Activated CD4-positive, alpha-beta T cell treated with anti-CD3 and anti-CD28 coated beads, Interleukin-2, amount 10 ng/mL, durations not matched to agents 24 days and 14 days (primary cell): Measurements from ENCODE around the gene IGSF8. TPM values are rescaled to one million over a fixed set of nuclear protein-coding genes. Genes with fewer than 3 reads are reported as not detected.
"Not testable (repeated sequence)": the region's sequence is repeated elsewhere in the genome, so short reads cannot be mapped to it uniquely, and the experiment has no call there.

Experiments
- DNase-seq: peaks from one replicate; pipeline ENCODE4 v3.0.0; 2022
- H3K27ac Mint-ChIP-seq: one replicate; pipeline ENCODE4 v1.8.0; 2022; ENCODE audit warnings: mild to moderate bottlenecking, mixed read lengths
- H3K27me3 Mint-ChIP-seq: one replicate; pipeline ENCODE4 v1.8.0; 2022; ENCODE audit warnings: mixed read lengths
- H3K36me3 Mint-ChIP-seq: one replicate; pipeline ENCODE4 v1.8.0; 2022; ENCODE audit warnings: low read depth, mild to moderate bottlenecking, mixed read lengths
- H3K4me1 Mint-ChIP-seq: one replicate; pipeline ENCODE4 v1.8.0; 2021; ENCODE audit warnings: mixed read lengths
- H3K4me3 Mint-ChIP-seq: one replicate; pipeline ENCODE4 v1.8.0; 2022; ENCODE audit warnings: mild to moderate bottlenecking, moderate library complexity, mixed read lengths
- H3K9me3 Mint-ChIP-seq: one replicate; pipeline ENCODE4 v1.8.0; 2021; ENCODE audit warnings: mixed read lengths
- intact Hi-C: fragments of 100-400 bp; cut with micrococcal nuclease; formaldehyde crosslinking; loops from one replicate; pipeline ENCODE4 v1.15.1; 2023
- total RNA-seq: library from RNA; stranded (reverse); gene quantifications from 2 replicates; pipeline ENCODE4 v1.2.3, GENCODE V29; 2022

The IGSF8 gene
- total RNA-seq, 1 donor from 2014 or later = 26.7 TPM

GRCh38 chr1:160068225-160068624 lies 30.2 kb downstream of the IGSF8 start:
- peaks cover 14% of the 10 kb centered on the region for H3K4me1 Mint-ChIP-seq
- intact Hi-C loops = no loop called here
- H3K9me3 Mint-ChIP-seq = no peaks in the 10 kb centered on the region
- peaks cover 53% of the 10 kb centered on the region for H3K27me3 Mint-ChIP-seq
- H3K27ac Mint-ChIP-seq = no peak overlapping the region
- no peaks in the 10 kb centered on the region for H3K36me3 Mint-ChIP-seq
- DNase-seq = no peak
- no peak overlapping the region for H3K4me3 Mint-ChIP-seq

- intact Hi-C loops = no loop called here
- Mint-ChIP-seq H3K27me3 (peaks cover 52% of the 10 kb centered on the region), H3K4me3 (no peak overlapping the region)
Measured at GRCh38 chr1:160066829-160067745, 31.3 kb downstream of the IGSF8 start.

GRCh38 chr1:160064746-160065145 lies 33.7 kb downstream of the IGSF8 start:
- DNase-seq = no peak
- no peaks in the 10 kb centered on the region for H3K9me3 Mint-ChIP-seq
- H3K4me1 Mint-ChIP-seq = peaks cover 2% of the 10 kb centered on the region
- H3K27me3 Mint-ChIP-seq = peaks cover 39% of the 10 kb centered on the region
- H3K36me3 Mint-ChIP-seq = no peaks in the 10 kb centered on the region
- no peak overlapping the region for H3K4me3 Mint-ChIP-seq
- no peak overlapping the region for H3K27ac Mint-ChIP-seq
- intact Hi-C loops = no loop called here

More at GRCh38 chr1:160066829-160067745, 31.3 kb downstream of the IGSF8 start:
- Mint-ChIP-seq H3K36me3 (no peaks in the 10 kb centered on the region), H3K9me3 (no peaks in the 10 kb centered on the region), H3K27ac (no peak overlapping the region), H3K4me1 (peaks cover 14% of the 10 kb centered on the region)
- DNase-seq = no peak

DNA sequence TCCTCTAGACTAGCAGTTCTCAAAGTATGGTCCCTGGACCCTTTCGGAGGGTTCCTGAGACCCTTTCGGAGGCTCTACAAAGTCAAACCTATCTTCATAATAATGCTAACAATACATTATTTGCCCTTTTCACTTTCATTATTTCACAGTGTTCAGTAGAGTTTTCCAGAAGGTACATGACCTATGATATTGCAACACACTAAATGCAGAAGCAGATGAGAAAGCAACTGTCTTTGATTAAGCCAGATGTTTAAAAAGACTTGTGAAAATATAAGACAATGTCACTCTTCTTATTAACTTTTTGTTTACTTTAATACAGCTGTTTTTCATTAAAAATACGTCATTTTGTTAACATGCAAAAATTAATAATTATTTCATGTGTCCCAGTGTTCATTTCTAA lies 34.3 kb downstream of the IGSF8 start:
- no peaks in the 10 kb centered on the region for H3K9me3 Mint-ChIP-seq
- H3K27me3 Mint-ChIP-seq = peaks cover 35% of the 10 kb centered on the region
- no peak for DNase-seq
- no peaks in the 10 kb centered on the region for H3K4me1 Mint-ChIP-seq
- H3K36me3 Mint-ChIP-seq = no peaks in the 10 kb centered on the region
- H3K27ac Mint-ChIP-seq = no peak overlapping the region
- intact Hi-C loops = no loop called here
- H3K4me3 Mint-ChIP-seq = no peak overlapping the region

- Mint-ChIP-seq H3K4me1 (no peaks in the 10 kb centered on the region), H3K9me3 (no peaks in the 10 kb centered on the region), H3K4me3 (no peak overlapping the region), H3K36me3 (no peaks in the 10 kb centered on the region), H3K27ac (no peak overlapping the region), H3K27me3 (peaks cover 34% of the 10 kb centered on the region)
- intact Hi-C loops = no loop called here
- no peak for DNase-seq
Measured at GRCh38 chr1:160063176-160063575, 35.2 kb downstream of the IGSF8 start.

DNA sequence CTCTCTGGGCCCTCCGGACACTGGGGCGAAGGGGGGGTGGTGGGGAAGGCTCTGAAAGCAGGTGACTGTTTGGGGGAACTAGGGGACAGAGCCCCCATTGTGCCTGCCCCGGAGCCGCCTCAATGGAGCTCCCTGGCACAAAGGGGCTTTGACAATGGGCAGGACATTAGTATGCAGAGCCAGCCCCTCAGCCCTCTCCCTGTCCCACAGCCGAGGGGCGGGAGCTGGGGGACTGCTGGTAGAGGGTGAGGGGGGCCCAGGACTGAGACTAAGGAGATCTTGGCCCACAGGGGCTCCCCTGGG lies 36.2 kb downstream of the IGSF8 start:
- no peaks in the 10 kb centered on the region for H3K9me3 Mint-ChIP-seq
- no peak overlapping the region for H3K4me3 Mint-ChIP-seq
- H3K27ac Mint-ChIP-seq = no peak overlapping the region
- H3K36me3 Mint-ChIP-seq = no peaks in the 10 kb centered on the region
- peaks cover 31% of the 10 kb centered on the region for H3K27me3 Mint-ChIP-seq
- H3K4me1 Mint-ChIP-seq = no peaks in the 10 kb centered on the region
- DNase-seq = no peak
- intact Hi-C loops = no loop called here

GRCh38 chr1:160061369-160062229 lies 36.8 kb downstream of the IGSF8 start:
- DNase-seq = no peak
- H3K27me3 Mint-ChIP-seq = peaks cover 28% of the 10 kb centered on the region
- no peak overlapping the region for H3K4me3 Mint-ChIP-seq
- no peaks in the 10 kb centered on the region for H3K9me3 Mint-ChIP-seq
- no peaks in the 10 kb centered on the region for H3K36me3 Mint-ChIP-seq
- no peak overlapping the region for H3K27ac Mint-ChIP-seq
- intact Hi-C loops = no loop called here
- no peaks in the 10 kb centered on the region for H3K4me1 Mint-ChIP-seq

- Mint-ChIP-seq H3K4me1 (no peaks in the 10 kb centered on the region), H3K9me3 (no peaks in the 10 kb centered on the region), H3K27ac (no peak overlapping the region), H3K36me3 (no peaks in the 10 kb centered on the region), H3K4me3 (no peak overlapping the region), H3K27me3 (peaks cover 39% of the 10 kb centered on the region)
- intact Hi-C loops = no loop called here
- DNase-seq = no peak
Measured at GRCh38 chr1:160058087-160058486, 40.3 kb downstream of the IGSF8 start.

DNA sequence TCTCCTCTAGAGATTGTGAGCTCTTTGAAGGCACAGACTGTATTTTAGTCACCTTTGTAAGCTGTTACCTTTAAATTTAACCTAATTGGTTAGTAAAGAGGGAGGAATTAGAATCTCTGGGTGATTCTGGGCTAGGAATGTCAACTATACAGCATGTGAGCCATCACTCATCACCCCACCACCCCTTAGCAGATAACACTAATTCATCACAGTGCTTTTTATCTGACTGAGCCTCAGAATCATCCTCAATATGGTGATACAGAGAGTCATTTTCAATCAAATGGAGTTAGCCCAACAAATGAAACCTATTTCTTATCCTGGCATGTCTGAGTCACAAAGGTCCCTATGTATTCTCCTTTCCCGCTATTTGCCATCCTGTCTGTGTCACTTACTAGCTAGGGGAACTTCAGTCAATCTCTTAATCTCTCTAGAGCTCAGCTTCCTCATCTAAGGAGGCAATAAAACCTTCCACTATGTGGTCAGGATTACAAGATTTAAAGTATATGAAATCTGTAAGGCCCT lies 41.7 kb downstream of the IGSF8 start:
- Mint-ChIP-seq H3K4me3 (no peak overlapping the region), H3K4me1 (no peaks in the 10 kb centered on the region), H3K9me3 (no peaks in the 10 kb centered on the region), H3K27ac (no peak overlapping the region), H3K36me3 (no peaks in the 10 kb centered on the region), H3K27me3 (peaks cover 46% of the 10 kb centered on the region)
- intact Hi-C loops = no loop called here
- DNase-seq = no peak

DNA sequence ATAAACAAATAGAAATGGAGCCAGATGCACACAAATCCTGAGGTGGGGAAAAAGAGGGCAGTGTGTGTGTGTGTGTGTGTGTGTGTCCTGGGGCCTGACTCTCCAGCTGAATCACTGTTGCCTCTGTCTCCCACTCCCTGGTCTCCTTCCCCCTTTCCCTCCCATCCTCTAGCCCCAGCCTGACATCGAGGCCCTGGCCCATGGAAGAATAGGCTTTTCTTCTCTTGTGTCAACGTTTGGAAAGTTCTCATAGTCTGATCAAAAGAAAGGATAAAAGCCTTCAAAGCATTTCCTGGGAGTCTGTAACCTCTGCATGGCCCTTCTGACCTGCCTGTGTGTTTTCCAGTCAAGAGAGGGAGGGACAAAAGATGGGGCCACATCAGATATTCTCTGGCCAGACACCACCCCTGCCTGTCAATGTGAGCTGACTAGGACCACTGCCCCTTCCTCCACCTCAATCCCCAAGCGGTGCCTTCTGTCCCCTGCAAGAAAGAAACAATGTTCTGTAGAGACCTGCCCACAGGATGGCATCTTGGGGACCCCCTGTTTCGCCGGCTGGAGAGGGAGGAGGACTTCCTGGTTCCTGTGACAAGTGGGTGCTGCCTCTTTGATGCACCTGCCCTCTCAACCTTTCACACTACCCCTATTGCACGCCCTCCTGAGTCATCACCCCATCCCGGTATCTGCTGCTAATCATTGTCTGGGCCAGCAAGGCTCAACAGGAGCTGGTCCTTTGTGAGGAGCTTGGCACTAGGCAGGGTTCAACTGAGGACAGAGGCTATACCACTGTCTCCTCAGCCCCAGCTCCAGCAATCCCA lies 44.7 kb downstream of the IGSF8 start:
- H3K36me3 Mint-ChIP-seq = no peaks in the 10 kb centered on the region
- intact Hi-C loops = no loop called here
- H3K4me1 Mint-ChIP-seq = no peaks in the 10 kb centered on the region
- H3K27ac Mint-ChIP-seq = no peak overlapping the region
- no peak overlapping the region for H3K4me3 Mint-ChIP-seq
- H3K9me3 Mint-ChIP-seq = no peaks in the 10 kb centered on the region
- DNase-seq = no peak
- peaks cover 53% of the 10 kb centered on the region for H3K27me3 Mint-ChIP-seq

DNA sequence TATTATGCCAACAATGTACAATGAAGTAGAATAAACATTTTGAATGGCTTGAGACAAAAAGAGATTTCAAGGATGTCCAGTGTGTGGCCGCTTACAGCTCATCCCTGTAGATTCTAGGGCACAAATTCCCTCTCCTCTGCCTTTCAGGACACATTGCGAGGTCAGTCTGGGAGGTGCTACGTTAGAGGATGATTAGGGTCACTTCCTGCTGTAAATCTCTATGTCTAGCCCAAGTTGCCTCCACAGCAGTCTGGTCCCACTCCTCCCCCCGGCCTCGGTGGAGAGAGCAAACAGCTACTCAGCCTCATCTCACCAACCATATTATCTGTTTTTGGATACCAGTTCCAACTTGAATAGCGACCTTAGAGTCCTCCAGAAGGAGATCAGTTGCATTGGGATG lies 45.5 kb downstream of the IGSF8 start:
- no peak for DNase-seq
- no peak overlapping the region for H3K4me3 Mint-ChIP-seq
- no peaks in the 10 kb centered on the region for H3K36me3 Mint-ChIP-seq
- no peak overlapping the region for H3K27ac Mint-ChIP-seq
- no peaks in the 10 kb centered on the region for H3K4me1 Mint-ChIP-seq
- peaks cover 49% of the 10 kb centered on the region for H3K27me3 Mint-ChIP-seq
- intact Hi-C loops = no loop called here
- no peaks in the 10 kb centered on the region for H3K9me3 Mint-ChIP-seq

DNA sequence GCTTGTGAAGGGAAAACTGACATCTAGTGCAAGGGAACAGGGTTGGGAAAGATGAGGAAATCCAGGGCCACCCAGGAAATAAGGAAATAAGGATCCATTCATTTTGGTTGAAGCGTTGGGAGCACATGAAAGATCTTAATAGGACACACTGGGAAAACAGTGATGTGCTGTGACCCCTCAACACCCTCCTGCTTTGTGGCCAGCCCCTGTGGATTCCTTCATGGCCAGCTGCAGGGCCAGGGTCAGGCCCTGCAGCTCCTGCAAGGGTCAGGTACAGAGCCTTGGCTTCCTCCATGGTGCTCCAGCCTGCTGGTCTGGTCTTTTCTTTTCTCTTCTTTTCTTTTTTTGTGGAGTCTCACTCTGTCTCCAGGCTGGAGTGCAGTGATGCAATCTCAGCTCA lies 47.8 kb downstream of the IGSF8 start:
- no peaks in the 10 kb centered on the region for H3K36me3 Mint-ChIP-seq
- peaks cover 40% of the 10 kb centered on the region for H3K27me3 Mint-ChIP-seq
- intact Hi-C loops = no loop called here
- H3K4me3 Mint-ChIP-seq = no peak overlapping the region
- H3K4me1 Mint-ChIP-seq = peaks cover 13% of the 10 kb centered on the region
- DNase-seq = no peak
- no peaks in the 10 kb centered on the region for H3K9me3 Mint-ChIP-seq
- no peak overlapping the region for H3K27ac Mint-ChIP-seq

GRCh38 chr1:160050182-160050581 lies 48.2 kb downstream of the IGSF8 start:
- H3K27ac Mint-ChIP-seq, H3K4me3 Mint-ChIP-seq, intact Hi-C loops, H3K9me3 Mint-ChIP-seq, DNase-seq, H3K36me3 Mint-ChIP-seq: not testable (repeated sequence)
- Mint-ChIP-seq H3K27me3 (peaks cover 41% of the 10 kb centered on the region), H3K4me1 (peaks cover 13% of the 10 kb centered on the region)
